Stimulated activated CD4-positive, alpha-beta T cell treated with anti-CD3 and anti-CD28 coated beads, Interleukin-2, amount 100 ng/mL, for 24 hours (primary cell): ENCODE measurements around the gene ZMYND8.
"Not testable (repeated sequence)": the region's sequence is repeated elsewhere in the genome, so short reads cannot be mapped to it uniquely, and the experiment has no call there.

ENCODE experiments used
- DNase-seq, 2 donors: peaks; one replicate each; pipeline ENCODE4 v3.0.0-alpha.2; 2020

Gene ZMYND8

DNA sequence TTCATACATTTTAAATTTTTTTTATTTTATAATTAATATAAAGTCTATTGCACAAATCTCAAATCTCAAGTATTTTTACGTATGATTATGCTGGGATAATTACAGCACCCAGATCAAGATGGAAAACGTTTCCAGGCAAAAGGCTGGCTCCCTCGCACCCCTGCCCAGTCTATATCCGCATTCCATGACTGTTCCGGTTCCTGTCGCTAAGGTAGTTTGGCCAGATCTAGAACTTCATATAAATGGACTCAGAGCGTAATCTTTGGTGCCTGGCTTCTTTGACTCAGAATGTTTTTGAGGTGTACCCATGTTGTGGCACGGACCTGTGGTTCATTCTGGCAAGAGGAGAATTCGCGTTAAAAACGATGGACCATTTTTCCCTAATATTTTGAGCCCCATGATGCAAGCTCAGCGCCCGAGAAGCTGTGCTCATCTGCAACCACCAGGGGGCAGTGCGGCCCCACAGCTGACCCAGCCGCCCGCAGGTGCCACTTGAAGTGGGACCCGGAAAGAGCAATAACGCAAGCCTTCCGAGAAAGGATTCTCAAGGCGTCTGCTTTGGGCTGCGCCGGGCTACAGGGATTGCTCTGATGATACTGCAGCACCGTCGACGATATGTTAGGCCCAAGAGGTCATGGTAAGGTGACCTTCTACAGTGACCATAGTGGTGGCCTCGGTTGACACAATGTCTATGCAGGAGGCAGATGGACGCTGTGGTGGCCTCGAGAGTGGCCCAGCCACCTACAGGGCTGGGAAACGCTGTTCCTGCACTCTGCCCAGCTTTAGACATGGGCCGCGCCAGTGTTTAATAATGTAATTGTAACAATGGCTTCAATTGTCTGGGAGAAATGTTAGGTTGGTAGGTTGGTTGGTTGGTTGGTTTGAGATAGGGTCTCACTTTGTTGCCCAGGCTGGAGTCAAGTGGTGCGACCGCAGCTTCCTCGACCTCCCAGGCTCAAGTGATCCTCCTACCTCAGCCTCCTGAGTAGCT is 160.1 kb downstream of the ZMYND8 start:
- peak; percentile 83 to 86 for DNase-seq

GRCh38 chr20:47195573-47195972 is 160.9 kb downstream of the ZMYND8 start:
- no peak for DNase-seq

- no peak for DNase-seq
Observed at GRCh38 chr20:47191956-47192355, 164.5 kb downstream of the ZMYND8 start.

GRCh38 chr20:47191074-47191673 is 165.3 kb downstream of the ZMYND8 start:
- no peak for DNase-seq

DNA sequence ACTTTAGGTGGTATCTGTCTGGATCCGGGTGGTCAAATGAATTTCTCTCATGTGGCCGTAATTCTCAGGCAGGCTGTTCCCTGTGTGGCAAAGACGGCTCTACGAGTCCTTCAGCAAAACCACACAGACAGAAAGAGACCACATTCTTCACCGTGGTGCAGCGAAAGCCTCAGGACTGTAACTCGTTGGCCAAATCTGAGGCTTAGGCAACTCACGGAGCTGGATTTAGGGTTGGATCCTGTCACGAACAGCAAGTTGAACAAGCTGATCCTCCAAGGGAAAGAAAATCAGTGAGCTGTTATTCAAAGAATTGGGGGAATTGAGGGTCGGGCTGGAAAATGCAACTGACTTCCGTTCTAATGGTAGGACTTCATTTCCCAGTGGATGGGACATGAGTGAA is 167.4 kb downstream of the ZMYND8 start:
- DNase-seq: no peak

DNA sequence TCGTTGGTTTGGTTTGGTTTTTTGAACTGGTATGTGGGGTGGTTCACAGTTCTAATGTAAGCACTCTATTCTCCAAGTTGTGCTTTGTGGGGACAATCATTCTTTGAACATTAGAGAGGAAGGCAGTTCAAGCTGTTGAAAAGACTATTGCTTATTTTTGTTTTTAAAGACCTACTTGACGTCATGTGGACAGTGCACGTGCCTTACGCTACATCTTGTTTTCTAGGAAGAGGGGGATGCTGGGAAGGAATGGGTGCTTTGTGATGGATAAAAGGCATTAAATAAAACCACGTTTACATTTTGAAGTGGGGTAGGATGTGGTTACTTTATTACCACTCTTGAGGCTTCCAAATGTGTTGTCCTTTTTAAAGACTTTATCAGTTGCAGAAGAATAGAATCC is 168.0 kb downstream of the ZMYND8 start:
- no peak for DNase-seq

GRCh38 chr20:47187450-47188195 is 168.9 kb downstream of the ZMYND8 start:
- peak in 1 of 2 donors; percentile 6 for DNase-seq

DNA sequence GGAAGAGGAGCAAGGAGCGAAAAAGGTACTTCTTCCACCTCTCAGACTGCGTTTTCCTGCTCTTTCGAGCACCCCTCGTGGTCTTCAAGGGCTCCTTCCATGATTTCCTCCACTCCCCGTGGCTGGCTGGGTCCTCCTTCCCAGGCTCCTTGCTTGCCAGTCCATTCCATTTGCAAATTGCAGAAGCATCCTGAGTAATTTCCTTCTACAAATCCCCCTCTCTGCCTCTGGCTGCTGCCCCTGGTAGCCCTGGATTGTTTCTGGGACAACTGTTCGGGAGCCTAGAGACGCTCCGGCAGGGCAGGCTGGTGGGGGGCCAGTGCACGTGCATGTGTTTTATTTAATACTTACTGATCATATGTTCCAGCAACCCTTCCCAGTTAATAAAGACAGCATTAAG is 173.1 kb downstream of the ZMYND8 start:
- DNase-seq: no peak

GRCh38 chr20:47181056-47181862 is 175.2 kb downstream of the ZMYND8 start:
- peak in 1 of 2 donors; percentile 9 for DNase-seq

DNA sequence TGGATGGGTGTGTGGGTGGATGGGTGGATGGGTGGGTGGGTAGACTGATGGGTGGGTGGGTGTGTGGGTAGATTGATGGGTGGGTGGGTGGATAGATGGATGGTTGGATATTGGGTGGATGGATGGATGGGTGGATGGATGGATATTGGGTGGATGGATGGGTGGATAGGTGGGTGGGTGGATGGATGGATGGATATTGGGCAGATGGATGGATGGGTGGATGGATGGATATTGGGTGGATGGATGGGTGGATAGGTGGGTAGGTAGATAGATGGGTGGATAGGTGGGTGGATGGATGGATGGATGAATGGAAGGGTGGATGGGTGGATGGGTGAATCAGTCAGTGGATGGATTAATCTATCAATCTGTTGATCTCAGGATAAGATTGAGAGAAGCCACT is 177.2 kb downstream of the ZMYND8 start:
- no peak for DNase-seq

DNA sequence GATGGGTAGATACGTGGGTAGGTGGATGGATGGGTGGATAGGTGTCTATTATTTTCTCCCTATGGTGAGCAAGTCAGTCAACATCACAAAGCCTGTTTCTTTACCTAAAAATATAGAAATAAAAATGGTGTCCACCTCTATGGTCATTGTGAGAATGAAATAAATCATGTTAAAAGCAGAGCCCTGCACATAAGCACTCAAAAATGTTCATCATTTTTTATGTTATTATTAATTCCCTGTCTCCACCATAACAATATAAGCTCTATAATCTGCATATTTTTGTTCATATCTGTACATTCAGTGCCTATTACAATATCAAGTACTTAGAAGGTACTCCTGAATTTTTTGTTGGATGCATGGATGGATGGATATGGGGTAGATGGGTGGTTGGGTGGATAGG is 177.6 kb downstream of the ZMYND8 start:
- DNase-seq: no peak

DNA sequence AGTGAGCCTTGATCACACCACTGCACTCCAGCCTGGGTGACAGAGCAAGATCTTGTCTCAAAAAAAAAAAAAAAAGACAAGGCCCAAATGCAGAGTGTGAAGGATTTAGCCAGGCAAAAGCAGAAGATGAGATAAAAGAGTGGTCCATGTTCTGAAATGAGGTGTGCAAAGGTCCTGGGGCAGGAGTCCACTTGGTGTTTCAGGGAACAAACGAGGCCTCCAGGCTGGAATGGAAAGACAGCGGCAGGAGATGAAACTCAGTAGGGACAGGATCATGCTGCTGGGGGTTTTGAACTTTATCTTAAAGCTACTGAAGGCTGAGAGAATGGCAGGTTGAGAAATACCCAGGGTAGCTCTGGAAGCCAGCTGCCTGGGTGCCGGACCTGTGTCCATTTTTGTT is 178.2 kb downstream of the ZMYND8 start:
- DNase-seq: no peak

GRCh38 chr20:47176217-47176616 is 180.3 kb downstream of the ZMYND8 start:
- not testable (repeated sequence) for DNase-seq

- no peak for DNase-seq
Observed at GRCh38 chr20:47175493-47175892, 181.0 kb downstream of the ZMYND8 start.

DNA sequence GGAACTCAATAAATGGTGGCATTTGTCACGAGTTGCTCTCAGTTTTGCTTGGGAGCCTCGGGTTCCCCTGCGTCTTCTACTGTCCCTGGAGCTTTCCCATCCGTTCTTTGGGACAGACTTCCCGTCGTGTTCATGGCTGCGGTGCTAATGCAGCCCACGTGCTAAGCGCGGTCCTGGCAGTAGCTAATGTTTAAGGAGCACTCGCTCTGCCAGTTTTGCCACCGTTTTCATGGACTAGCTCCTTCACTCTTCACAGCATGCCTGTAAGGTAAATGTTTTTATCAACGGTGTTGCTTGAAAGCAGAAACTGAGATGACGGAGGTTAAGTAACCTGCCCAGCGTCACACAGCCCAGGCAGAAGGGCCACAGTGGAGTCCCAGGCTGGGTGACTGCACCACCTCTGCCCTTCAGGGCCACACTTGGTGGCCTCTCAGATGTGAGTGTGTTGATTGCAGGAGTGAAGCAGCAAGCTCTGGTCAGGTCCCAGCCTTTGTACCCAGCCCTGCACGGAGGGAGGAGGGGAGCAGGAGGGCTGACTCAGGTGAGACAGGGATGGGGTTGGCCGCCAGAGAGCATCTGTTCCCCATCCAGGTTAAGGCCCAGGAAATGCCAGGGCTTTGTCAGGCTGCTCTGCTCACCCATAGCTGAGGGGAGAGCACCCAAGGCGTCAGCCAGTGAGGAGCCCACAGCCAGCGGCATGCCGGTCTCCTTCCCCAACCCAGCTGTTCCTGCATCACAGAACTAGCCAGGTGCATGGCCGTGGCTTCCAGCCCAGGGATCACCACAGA is 181.8 kb downstream of the ZMYND8 start:
- DNase-seq: no peak

- DNase-seq: no peak
Observed at GRCh38 chr20:47173596-47174216, 182.8 kb downstream of the ZMYND8 start.

DNA sequence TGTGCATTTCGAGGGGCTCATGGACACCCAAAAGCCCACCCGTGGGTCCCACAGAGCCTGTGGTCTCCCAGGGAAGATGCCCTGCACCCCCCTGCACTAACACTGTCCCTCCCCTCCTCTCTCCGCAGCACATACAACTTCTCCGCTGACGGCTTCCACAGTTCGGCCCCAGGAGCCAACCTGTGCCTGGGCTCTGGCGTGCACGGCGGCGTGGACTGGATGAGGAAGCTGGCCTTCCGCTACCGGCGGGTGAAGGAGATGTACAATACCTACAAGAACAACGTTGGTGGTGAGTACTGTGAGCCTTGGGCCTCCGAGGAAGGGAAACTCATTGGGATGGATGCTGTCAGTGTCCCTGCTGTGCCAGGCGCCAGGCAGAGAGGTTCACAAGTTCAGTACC is 183.9 kb downstream of the ZMYND8 start:
- no peak for DNase-seq

DNA sequence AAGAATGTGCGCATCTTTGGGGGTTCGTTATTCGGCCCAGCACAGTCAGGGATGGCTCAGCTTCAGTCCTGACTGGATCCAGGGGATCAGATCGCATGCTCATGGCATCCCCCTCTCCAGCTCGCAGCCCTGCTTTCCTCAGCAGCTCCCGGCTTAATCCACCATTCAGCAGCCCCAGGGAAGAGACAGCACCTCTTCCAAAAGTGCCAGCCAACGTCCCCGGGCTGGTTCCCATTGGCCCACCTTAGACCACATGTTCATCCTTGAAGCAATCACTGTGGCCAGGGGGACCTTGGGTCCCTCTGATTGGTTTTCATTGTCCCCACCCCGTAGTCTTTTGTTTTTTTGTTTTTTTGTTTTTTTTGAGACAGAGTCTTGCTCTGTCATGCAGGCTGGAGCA is 188.7 kb downstream of the ZMYND8 start:
- DNase-seq: no peak

- DNase-seq: no peak
Observed at GRCh38 chr20:47165376-47165865, 191.1 kb downstream of the ZMYND8 start.

- DNase-seq: no peak
Observed at GRCh38 chr20:47164140-47164539, 192.4 kb downstream of the ZMYND8 start.

GRCh38 chr20:47161411-47161810 is 195.1 kb downstream of the ZMYND8 start:
- DNase-seq: no peak
